Prostate gland (tissue), 2 donors: Measurements from ENCODE around the gene SLC45A3. TPM values are rescaled to one million over a fixed set of nuclear protein-coding genes. Genes with fewer than 3 reads are reported as not detected.
"Not testable (repeated sequence)": the region's sequence is repeated elsewhere in the genome, so short reads cannot be mapped to it uniquely, and the experiment has no call there.

ENCODE experiments used
- DNase-seq: peaks from one replicate; pipeline ENCODE4 v3.0.0-alpha.2; 2019; ENCODE audit warnings: low spot score
- H3K27ac ChIP-seq, 2 donors: fragments of 200-600 bp; sonication (generic); 2 replicates each; pipeline ENCODE4 v1.5.1; 2017 to 2019
- H3K27me3 ChIP-seq: fragments of 200-600 bp; sonication (generic); replicated peaks from 2 replicates; pipeline ENCODE4 v1.5.1; 2019; ENCODE audit not compliant: insufficient read depth
- H3K36me3 ChIP-seq, 2 donors: fragments of 200-600 bp; sonication (generic); 1 replicate in 1 of 2; 2 replicates in 1 of 2; pipeline versions ENCODE4 v1.5.1 to v1.8.1; 2017 to 2019
- H3K4me1 ChIP-seq: fragments of 200-600 bp; sonication (generic); replicated peaks from 2 replicates; pipeline ENCODE4 v1.5.1; 2019
- H3K4me3 ChIP-seq, 2 donors: fragments of 200-600 bp; sonication (generic); 2 replicates each; pipeline ENCODE4 v1.5.1; 2017 to 2019
- H3K9me3 ChIP-seq: fragments of 200-600 bp; sonication (generic); 2 replicates; pipeline ENCODE4 v1.5.1; 2017
- CTCF ChIP-seq, 4 experiments: fragments of 200-600 bp in 2 of 4; fragments of 450-650 bp in 2 of 4; sonication (generic) in 2 of 4; IDR thresholded peaks; 1 replicate in 3 of 4; 2 replicates in 1 of 4; pipeline ENCODE4 v1.5.1; 2016 to 2019; ENCODE audit warnings: antibody characterized with exemption in 4 of 4, mild to moderate bottlenecking in 2 of 4, moderate library complexity in 2 of 4
- POLR2A ChIP-seq: fragments of 450-650 bp; IDR thresholded peaks from one replicate; pipeline ENCODE4 v1.6.1; 2016; ENCODE audit warnings: antibody characterized with exemption, mild to moderate bottlenecking
- POLR2AphosphoS5 ChIP-seq: sonication (generic); formaldehyde crosslinking; IDR thresholded peaks from one replicate; pipeline ENCODE4 v1.6.1; 2017; ENCODE audit warnings: antibody characterized with exemption
- WGBS: methylation state at CpG from one replicate; pipeline ENCODE4 v1.1.5; 2018; 5-methylcytosine and 5-hydroxymethylcytosine counted together
- intact Hi-C: fragments of 100-400 bp; cut with DNase I; formaldehyde crosslinking; loops from one replicate; pipeline ENCODE4 v1.14.2; 2022
- total RNA-seq, 2 donors: library from RNA; depleted of rRNA; stranded (reverse); fragments of >200 nt; gene quantifications; one replicate each; pipeline ENCODE4 v1.1.0, GENCODE V29; 2016

The SLC45A3 gene
- total RNA-seq, 2 donors from 2014 or later = 505 to 1,326 TPM

- Histone ChIP-seq H3K4me3 (no peak overlapping the region), H3K27me3 (no peaks in the 10 kb centered on the region), H3K27ac (peak overlapping the region in 1 of 2 donors; percentile 15), H3K9me3 (no peaks in the 10 kb centered on the region), H3K36me3 (no peaks in the 10 kb centered on the region), H3K4me1 (no peaks in the 10 kb centered on the region)
- WGBS = 93% methylated on average over 2 of the region's 2 CpGs
- no peak for DNase-seq
- TF ChIP-seq CTCF (IDR thresholded peaks at IDR 0.05) (no peak), POLR2AphosphoS5 (no peak), POLR2A (no peak)
- intact Hi-C loops = no loop called here
Observed at GRCh38 chr1:205642679-205643307, 37.5 kb downstream of the SLC45A3 start.

GRCh38 chr1:205639567-205639966 is 40.7 kb downstream of the SLC45A3 start:
- TF ChIP-seq POLR2A (no peak), POLR2AphosphoS5 (no peak), CTCF (IDR thresholded peaks at IDR 0.05) (no peak)
- intact Hi-C loops = no loop called here
- WGBS = 94% methylated on average over 1 of the region's 1 CpG
- Histone ChIP-seq H3K9me3 (no peaks in the 10 kb centered on the region), H3K36me3 (no peaks in the 10 kb centered on the region), H3K4me3 (no peak overlapping the region), H3K4me1 (no peaks in the 10 kb centered on the region), H3K27ac (peak overlapping the region in 1 of 2 donors; percentile 3), H3K27me3 (no peaks in the 10 kb centered on the region)
- no peak for DNase-seq

- intact Hi-C loops = no loop called here
Observed at GRCh38 chr1:205637854-205638468, 42.3 kb downstream of the SLC45A3 start.

GRCh38 chr1:205636732-205637131 is 43.6 kb downstream of the SLC45A3 start:
- peak overlapping the region; percentile 50 to 94 for H3K27ac ChIP-seq
- no peak for DNase-seq
- WGBS = 13% methylated on average over 4 of the region's 4 CpGs
- intact Hi-C loops = no loop called here
- H3K4me3 ChIP-seq = no peak overlapping the region
- H3K4me1 ChIP-seq = no peaks in the 10 kb centered on the region
- no peaks in the 10 kb centered on the region for H3K27me3 ChIP-seq
- no peaks in the 10 kb centered on the region for H3K36me3 ChIP-seq
- no peaks in the 10 kb centered on the region for H3K9me3 ChIP-seq
- TF ChIP-seq POLR2AphosphoS5 (peak; percentile 53), POLR2A (no peak), CTCF (IDR thresholded peaks at IDR 0.05) (no peak)

More at GRCh38 chr1:205637854-205638468, 42.3 kb downstream of the SLC45A3 start:
- no peaks in the 10 kb centered on the region for H3K9me3 ChIP-seq
- H3K27ac ChIP-seq = peak overlapping the region; percentile 50 to 94
- H3K4me1 ChIP-seq = no peaks in the 10 kb centered on the region
- no peaks in the 10 kb centered on the region for H3K27me3 ChIP-seq
- no peak for DNase-seq
- WGBS = 91% methylated on average over 9 of the region's 9 CpGs
- TF ChIP-seq POLR2A (no peak), POLR2AphosphoS5 (no peak), CTCF (IDR thresholded peaks at IDR 0.05) (no peak)
- H3K36me3 ChIP-seq = no peaks in the 10 kb centered on the region
- H3K4me3 ChIP-seq = no peak overlapping the region

- H3K27me3 ChIP-seq, DNase-seq, H3K4me1 ChIP-seq, H3K9me3 ChIP-seq, H3K4me3 ChIP-seq, H3K36me3 ChIP-seq, intact Hi-C loops: not testable (repeated sequence)
- WGBS = 35% methylated on average over 7 of the region's 7 CpGs
- peak overlapping the region; percentile 50 to 94 for H3K27ac ChIP-seq
Observed at GRCh38 chr1:205636138-205636530, 44.2 kb downstream of the SLC45A3 start.
